RCC 7860 (cell line): ENCODE measurements around the gene CCDC70.
A peak's percentile ranks its signal among the peaks of the same experiment; 100 is the strongest.
"Not testable (repeated sequence)": the region's sequence is repeated elsewhere in the genome, so short reads cannot be mapped to it uniquely, and the experiment has no call there.

Experiments used
- DNase-seq: peaks from one replicate; pipeline ENCODE4 v3.0.0-alpha.2; 2015; ENCODE audit warnings: low spot score
- FAIRE-seq: peaks from 2 replicates; lab custom pipeline; 2012; peaks lifted over from hg19 to GRCh38; lab: Jason Lieb, UNC

Gene CCDC70

GRCh38 chr13:51861723-51862300, at the start of gene CCDC70:
TSS of gene CCDC70 (plus strand) at chr13:51861969. CDS start at chr13:51865412, 3,443 bp downstream.
- peak; percentile 26 for FAIRE-seq
- DNase-seq, result peak; percentile 62

DNA sequence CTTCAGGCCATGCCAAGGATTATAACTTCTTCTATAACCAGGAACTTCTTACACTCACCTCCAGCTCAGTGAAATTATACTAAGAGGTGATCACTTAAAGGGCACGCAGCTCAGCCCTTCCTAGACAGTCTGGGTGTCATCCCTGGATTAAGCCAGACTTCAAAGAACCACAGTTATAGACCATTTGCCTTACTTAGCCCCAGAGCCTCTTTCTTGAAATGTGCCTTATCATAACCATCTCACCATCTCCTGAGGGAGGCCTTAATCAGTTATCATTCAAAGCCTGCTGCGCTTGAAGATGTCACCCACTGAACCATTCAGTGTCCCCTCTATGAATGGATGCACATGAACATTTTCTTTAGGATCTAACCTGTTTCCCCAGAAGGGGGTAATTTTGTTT, 47.7 kb upstream of the CCDC70 start:
- FAIRE-seq (no peak), DNase-seq (no peak)

- FAIRE-seq, result no peak
- peak; percentile 30 for DNase-seq
Observed at GRCh38 chr13:51814825-51815650, 46.7 kb upstream of the CCDC70 start.

GRCh38 chr13:51815848-51816247, 45.9 kb upstream of the CCDC70 start:
- DNase-seq (no peak), FAIRE-seq (no peak)

DNA sequence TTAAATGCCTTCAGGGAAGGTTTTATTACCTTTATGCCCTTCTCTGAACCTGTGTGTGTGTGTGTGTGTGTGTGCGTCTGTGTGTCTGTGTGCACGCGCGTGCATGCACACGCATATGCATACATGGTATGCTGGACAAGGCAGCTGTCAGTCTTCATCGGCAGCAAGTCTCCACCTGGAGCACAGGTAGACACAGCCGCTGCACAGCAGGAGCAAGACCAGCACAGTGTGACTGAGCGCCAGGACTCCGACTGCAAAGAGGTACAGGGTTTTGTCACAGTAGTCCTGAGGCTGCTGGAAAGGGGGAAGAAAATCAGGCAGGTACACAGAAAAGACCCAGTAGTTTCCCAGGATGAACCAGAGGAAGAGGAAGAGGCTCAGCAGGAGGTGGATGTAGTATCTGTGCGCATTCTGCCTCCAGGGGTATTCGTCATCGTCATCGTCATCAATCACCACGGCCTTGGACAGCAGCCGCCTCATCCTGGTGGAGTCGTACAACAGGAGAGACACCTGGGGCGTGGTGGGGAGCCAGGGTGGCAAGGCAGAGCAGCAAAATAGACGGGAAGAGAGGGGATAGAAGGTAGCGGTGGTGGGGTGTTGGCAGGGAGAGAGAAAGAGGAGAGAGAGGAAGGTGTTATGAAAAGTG, 45.0 kb upstream of the CCDC70 start:
- DNase-seq, result no peak
- no peak for FAIRE-seq

DNA sequence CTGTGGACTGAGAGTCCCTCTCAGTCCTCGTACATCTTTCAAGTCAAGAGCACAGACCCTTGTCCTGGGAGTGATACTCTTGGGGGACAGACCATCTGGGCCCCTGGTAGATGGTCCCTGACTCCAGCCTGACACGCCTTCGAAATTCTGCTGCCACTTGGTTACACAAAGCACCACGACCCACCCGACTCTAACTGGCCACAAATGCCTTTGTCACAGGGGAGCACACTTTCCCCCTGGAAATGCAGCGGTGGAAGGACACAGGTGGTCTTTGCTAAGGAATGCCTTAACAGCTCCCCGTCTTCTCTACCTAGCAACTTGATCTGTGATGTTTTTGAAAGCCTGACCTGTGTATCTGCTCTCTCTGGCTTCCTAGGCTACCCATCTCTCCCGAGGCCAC, 44.1 kb upstream of the CCDC70 start:
- FAIRE-seq (no peak), DNase-seq (no peak)

GRCh38 chr13:51818276-51818675, 43.5 kb upstream of the CCDC70 start:
- no peak for FAIRE-seq

DNA sequence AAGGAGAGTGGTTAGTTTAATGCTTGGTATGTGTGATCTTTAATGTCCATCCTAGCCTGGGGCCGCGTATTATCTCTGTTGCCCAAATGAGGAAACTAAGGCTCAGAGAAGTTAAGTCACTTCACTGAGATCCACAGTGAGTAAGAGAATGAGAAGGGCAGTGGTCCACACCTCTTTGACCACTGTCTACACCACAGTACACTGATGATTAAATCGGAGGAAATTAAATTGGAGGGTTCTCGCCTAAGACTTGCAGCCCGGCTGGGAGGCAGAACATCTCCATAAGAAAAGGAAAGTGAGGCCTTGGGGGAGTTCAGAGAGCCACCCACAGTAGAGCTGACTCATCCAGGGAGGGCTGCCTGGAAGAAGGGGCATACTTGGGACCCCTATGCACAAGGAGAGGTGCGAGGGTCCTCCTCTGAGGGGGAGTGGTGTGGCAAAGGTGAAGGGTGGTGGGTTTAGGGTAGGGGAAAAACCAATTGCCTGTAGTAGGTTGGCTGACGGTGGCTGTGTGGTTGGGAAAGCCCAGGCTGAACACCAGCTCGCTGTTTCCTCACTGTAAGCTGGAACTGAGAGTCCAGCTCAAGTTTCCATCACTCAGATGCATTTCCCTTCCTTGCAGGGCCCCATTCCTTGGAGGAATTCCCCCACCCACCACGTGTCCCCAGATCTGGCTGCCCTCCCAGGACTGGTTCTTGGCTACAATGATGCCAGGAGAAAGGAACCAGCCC, 42.8 kb upstream of the CCDC70 start:
- no peak for DNase-seq
- FAIRE-seq, result no peak

More at GRCh38 chr13:51818276-51818675, 43.5 kb upstream of the CCDC70 start:
- DNase-seq, result no peak

DNA sequence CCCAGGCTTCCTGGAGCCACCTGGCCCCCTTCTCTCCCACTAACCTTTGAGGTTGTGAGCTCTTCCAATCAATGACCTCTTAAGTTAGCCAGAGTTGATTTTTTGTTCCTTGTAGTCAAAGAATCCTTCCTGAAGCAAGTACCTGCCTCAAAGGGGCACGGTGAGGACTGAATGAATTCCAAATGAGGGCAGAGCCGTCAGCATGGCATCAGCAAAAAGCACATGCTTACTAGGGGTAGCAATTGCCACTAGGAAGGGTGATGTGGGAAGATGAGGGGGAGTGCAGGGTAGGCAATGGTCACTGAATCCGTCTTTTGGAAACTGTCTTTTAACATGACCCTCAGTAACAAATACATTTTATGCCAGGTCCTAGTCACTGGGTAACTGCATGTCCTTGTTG, 42.2 kb upstream of the CCDC70 start:
- FAIRE-seq (no peak), DNase-seq (no peak)

GRCh38 chr13:51820016-51820597, 41.7 kb upstream of the CCDC70 start:
- DNase-seq (no peak), FAIRE-seq (no peak)

DNA sequence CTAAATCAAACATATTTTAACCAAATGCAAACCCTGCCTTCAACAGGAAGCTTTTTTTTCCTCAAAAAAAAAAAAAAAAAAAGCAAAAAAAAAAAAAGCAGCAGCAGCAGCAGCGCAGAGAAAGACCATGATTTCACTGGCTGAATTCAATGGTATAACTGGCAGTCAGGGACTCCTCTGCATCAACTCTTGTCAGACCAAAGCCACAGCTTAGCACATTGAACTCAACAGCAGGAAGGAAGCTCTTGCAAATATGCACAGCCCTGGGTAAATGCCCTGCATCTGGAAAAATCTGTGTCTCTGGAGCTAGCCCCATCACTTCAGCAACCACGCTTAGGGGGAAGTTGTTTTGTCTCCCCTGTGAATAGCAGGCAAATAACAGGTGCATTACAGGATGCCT, 40.2 kb upstream of the CCDC70 start:
- FAIRE-seq, result no peak
- DNase-seq, result no peak

DNA sequence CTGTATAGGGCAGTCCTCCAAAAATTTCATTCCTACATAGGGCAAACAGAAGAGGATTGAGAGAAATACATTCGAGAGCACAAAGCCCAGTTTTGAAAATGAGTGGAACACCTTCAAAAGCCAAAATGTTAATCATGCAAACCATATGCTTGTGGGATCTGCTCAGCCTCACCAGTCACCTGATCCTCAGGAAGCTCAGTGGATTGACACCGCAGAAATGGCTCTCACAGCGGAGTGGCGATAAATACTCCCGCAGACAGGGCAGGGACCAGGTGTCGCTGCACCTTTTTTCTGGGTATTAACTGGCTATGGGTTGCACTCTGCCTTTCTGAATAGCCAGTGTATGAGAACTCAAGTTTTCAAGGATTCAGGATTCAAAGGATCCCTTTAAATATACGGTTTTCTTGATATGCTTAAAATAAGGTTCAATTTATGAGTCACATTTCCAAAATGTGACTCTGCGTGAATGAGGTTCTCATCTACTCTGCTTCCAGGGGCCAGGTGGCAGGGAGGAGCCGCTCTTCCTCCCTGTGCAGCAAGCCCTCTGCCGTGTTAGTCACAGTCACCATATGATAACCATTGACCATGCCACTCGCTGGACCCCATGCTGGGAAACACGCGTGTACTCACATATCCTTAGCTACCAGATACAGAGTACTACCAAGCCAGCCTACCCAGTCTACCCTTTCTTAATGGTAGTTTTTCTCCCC, 39.5 kb upstream of the CCDC70 start:
- DNase-seq (no peak), FAIRE-seq (no peak)

GRCh38 chr13:51823359-51823758, 38.4 kb upstream of the CCDC70 start:
- no peak for FAIRE-seq
- DNase-seq, result no peak

GRCh38 chr13:51823863-51824262, 37.9 kb upstream of the CCDC70 start:
- no peak for DNase-seq
- no peak for FAIRE-seq

DNA sequence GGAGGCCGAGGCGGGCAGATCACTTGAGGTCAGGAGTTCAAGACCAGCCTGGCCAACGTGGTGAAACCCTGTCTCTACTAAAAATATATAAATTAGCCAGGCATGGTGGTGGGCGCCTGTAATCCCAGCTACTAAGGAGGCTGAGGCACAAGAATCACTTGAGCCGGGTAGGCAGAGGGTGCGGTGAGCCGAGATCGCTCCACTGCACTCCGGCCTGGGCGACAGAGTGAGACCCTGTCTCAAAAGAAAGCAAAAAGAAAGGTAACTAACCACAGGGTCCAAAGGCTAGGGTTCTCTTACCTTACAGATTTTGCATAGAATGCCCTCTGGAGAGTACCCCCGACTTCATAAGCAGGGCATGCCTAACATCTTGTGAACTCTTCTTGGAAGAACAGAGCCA, 37.1 kb upstream of the CCDC70 start:
- DNase-seq, FAIRE-seq: not testable (repeated sequence)

- no peak for DNase-seq
- no peak for FAIRE-seq
Observed at GRCh38 chr13:51825165-51825592, 36.6 kb upstream of the CCDC70 start.

DNA sequence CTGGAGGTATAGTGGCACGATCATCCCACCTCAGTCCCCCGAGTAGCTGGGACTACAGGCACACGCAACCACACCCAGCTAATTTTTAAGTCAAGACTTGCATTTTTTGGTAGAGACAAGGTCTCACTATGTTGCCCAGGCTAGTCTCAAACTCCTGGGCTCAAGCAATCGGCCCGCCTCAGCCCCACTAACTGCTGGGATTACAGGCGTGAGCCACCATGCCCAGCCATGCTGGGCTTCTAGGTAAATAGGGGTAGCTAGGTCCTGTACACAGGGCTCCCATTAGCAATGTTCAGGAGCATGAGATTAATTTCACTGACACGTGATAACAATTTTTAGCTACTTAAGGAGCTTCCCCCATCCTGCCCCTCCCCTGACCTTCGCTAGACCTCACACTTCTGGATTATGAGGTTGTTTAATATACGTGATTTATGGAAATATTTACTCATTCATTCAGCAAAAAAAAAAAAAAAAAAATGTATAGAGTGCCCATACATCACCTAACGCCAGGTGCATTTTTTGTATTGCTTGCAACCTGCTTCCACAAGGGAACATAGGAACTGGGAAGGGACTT, 36.0 kb upstream of the CCDC70 start:
- FAIRE-seq (no peak), DNase-seq (no peak)

GRCh38 chr13:51826606-51827005, 35.2 kb upstream of the CCDC70 start:
- FAIRE-seq, result no peak
- DNase-seq, result no peak

- DNase-seq (no peak), FAIRE-seq (no peak)
Observed at GRCh38 chr13:51827254-51827653, 34.5 kb upstream of the CCDC70 start.
